OCI-LY1 (cell line): ENCODE measurements around the gene FAM124A.

Source experiments
- H2AFZ ChIP-seq: fragments of 200-600 bp; sonication (generic), shearing (Covaris generic); 2 replicates; pipeline ENCODE4 v1.6.0; 2014; ENCODE audit warnings: antibody characterized with exemption, mild to moderate bottlenecking, low read length
- H3F3A ChIP-seq: fragments of 200-600 bp; sonication (generic), shearing (Covaris generic); 2 replicates; pipeline ENCODE4 v1.6.0; 2014; ENCODE audit warnings: mild to moderate bottlenecking, antibody characterized with exemption, low read length, moderate library complexity; ENCODE audit not compliant: insufficient read depth
- H3K27ac ChIP-seq: fragments of 200-600 bp; sonication (generic); 2 replicates; pipeline ENCODE4 v1.5.1; 2014; ENCODE audit warnings: low read length, mixed run types, mild to moderate bottlenecking, low read depth; ENCODE audit not compliant: poor library complexity, severe bottlenecking
- H3K27me3 ChIP-seq: fragments of 200-600 bp; sonication (generic); 2 replicates; pipeline ENCODE4 v1.6.0; 2014; ENCODE audit warnings: antibody characterized with exemption, mild to moderate bottlenecking, low read length, moderate library complexity; ENCODE audit not compliant: insufficient read depth
- H3K36me3 ChIP-seq: fragments of 200-600 bp; sonication (generic); 2 replicates; pipeline ENCODE4 v1.6.1; 2014; ENCODE audit warnings: mild to moderate bottlenecking, antibody characterized with exemption, low read length, moderate library complexity, mixed read lengths; ENCODE audit not compliant: insufficient read depth
- H3K4me1 ChIP-seq: fragments of 200-600 bp; sonication (generic); 2 replicates; pipeline ENCODE4 v1.5.1; 2014; ENCODE audit warnings: mild to moderate bottlenecking, low read length, moderate library complexity; ENCODE audit not compliant: insufficient read depth, severe bottlenecking
- H3K4me2 ChIP-seq: fragments of 200-600 bp; sonication (generic), shearing (Covaris generic); 2 replicates; pipeline ENCODE4 v1.6.1; 2014; ENCODE audit warnings: low read length
- H3K4me3 ChIP-seq: fragments of 200-600 bp; sonication (generic); 2 replicates; pipeline ENCODE4 v1.5.1; 2014; ENCODE audit warnings: low read length, low read depth, mild to moderate bottlenecking, mixed read lengths; ENCODE audit not compliant: poor library complexity, severe bottlenecking
- H3K79me2 ChIP-seq: fragments of 200-600 bp; shearing (Covaris generic); 2 replicates; pipeline ENCODE4 v1.6.1; 2016; ENCODE audit warnings: mixed run types, low read length, mixed read lengths; ENCODE audit not compliant: insufficient read depth
- H3K9ac ChIP-seq: fragments of 200-600 bp; sonication (generic), shearing (Covaris generic); 2 replicates; pipeline ENCODE4 v1.6.1; 2014; ENCODE audit warnings: mild to moderate bottlenecking, low read length, mixed read lengths
- H3K9me2 ChIP-seq: fragments of 200-600 bp; sonication (generic), shearing (Covaris generic); 2 replicates; pipeline ENCODE4 v1.6.1; 2014; ENCODE audit warnings: low read depth, mild to moderate bottlenecking, low read length, mixed read lengths
- H3K9me3 ChIP-seq: fragments of 200-600 bp; shearing (Covaris generic); 2 replicates; pipeline ENCODE4 v1.6.1; 2014; ENCODE audit warnings: low read length, mixed read lengths
- H4K20me1 ChIP-seq: fragments of 200-600 bp; sonication (generic), shearing (Covaris generic); 2 replicates; pipeline ENCODE4 v1.6.0; 2016; ENCODE audit warnings: mild to moderate bottlenecking, low read length; ENCODE audit not compliant: insufficient read depth
- EZH2 ChIP-seq: fragments of 200-600 bp; sonication (generic), shearing (Covaris generic); IDR thresholded peaks from 2 replicates; pipeline ENCODE4 v1.8.0; 2017; ENCODE audit warnings: borderline replicate concordance, mixed run types, mild to moderate bottlenecking, antibody characterized with exemption, low read length, moderate library complexity, mixed read lengths
- TF ChIP-seq, protein P1 (sequence below): fragments of 200-600 bp; sonication (generic), shearing (Covaris generic); IDR thresholded peaks from 2 replicates; pipeline ENCODE4 v1.5.1; 2017; ENCODE audit warnings: mild to moderate bottlenecking, antibody characterized with exemption, low read length, moderate library complexity, mixed read lengths

The FAM124A gene

DNA sequence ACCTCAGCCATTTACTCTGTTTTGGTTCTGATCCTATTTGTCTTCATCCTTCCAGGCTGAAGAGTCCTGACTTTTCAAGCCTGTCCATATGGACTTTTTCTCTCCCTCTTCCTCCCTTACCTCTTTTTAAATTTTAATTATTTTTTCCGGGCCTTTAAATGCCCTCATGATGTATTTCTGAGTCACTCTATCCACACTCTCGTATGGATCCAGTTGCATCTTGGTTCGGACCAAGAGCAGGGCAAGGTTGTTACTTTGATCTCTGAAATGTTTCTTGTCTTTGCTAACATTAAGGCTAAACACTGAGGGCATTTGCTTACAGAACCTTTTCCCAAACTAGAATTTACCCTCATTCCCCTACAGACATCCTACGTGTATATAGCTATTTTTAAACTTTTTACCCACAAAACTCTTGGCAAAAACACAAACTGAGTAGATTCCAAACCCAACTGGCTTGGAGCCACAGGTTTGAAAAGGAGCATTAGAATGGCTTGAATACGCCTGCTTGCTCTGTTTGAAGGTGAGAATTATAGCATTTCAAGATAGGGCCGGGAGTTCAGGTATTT lies 69.9 kb downstream of the FAM124A start:
- Histone ChIP-seq H3K79me2 (no peaks in the 10 kb centered on the region), H4K20me1 (no peaks in the 10 kb centered on the region), H3K9ac (no peak overlapping the region), H3K9me2 (no peaks in the 10 kb centered on the region), H3K27me3 (no peaks in the 10 kb centered on the region), H3F3A (no peaks in the 10 kb centered on the region), H3K36me3 (no peaks in the 10 kb centered on the region), H2AFZ (no peak overlapping the region), H3K9me3 (no peaks in the 10 kb centered on the region), H3K4me3 (no peak overlapping the region), H3K4me1 (no peaks in the 10 kb centered on the region), H3K27ac (no peak overlapping the region), H3K4me2 (no peak overlapping the region)
- TF ChIP-seq EZH2, result no peak
- TF ChIP-seq, protein P1, sequence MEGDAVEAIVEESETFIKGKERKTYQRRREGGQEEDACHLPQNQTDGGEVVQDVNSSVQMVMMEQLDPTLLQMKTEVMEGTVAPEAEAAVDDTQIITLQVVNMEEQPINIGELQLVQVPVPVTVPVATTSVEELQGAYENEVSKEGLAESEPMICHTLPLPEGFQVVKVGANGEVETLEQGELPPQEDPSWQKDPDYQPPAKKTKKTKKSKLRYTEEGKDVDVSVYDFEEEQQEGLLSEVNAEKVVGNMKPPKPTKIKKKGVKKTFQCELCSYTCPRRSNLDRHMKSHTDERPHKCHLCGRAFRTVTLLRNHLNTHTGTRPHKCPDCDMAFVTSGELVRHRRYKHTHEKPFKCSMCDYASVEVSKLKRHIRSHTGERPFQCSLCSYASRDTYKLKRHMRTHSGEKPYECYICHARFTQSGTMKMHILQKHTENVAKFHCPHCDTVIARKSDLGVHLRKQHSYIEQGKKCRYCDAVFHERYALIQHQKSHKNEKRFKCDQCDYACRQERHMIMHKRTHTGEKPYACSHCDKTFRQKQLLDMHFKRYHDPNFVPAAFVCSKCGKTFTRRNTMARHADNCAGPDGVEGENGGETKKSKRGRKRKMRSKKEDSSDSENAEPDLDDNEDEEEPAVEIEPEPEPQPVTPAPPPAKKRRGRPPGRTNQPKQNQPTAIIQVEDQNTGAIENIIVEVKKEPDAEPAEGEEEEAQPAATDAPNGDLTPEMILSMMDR, result no peak

DNA sequence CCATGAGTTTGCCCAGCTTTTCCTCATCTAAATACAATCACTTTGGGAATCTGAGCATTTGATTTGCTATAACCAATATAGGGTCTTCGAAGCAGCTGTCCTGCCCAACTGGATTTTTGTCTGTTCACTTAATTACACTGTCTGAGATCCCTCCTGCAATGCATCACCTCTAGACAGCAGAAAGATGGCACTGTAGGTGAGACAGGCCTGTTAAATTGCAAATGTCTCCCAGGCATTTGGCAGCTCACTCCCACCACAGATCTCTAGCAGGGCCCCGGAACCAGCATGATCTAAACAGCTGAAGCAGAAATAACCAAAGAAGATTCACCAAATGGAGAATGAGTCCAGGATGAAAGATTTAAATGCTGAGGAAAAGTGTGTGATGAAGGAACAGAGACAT lies 75.4 kb downstream of the FAM124A start:
- Histone ChIP-seq H3K27ac (no peak overlapping the region), H3K27me3 (no peaks in the 10 kb centered on the region), H3K4me1 (no peaks in the 10 kb centered on the region), H2AFZ (no peak overlapping the region), H3K36me3 (no peaks in the 10 kb centered on the region), H3K4me2 (no peak overlapping the region), H3K9me3 (no peaks in the 10 kb centered on the region), H3F3A (no peaks in the 10 kb centered on the region), H3K9ac (no peak overlapping the region), H4K20me1 (no peaks in the 10 kb centered on the region), H3K4me3 (no peak overlapping the region), H3K9me2 (no peaks in the 10 kb centered on the region), H3K79me2 (no peaks in the 10 kb centered on the region)
- no peak for TF ChIP-seq EZH2
- TF ChIP-seq, protein P1, result peak; percentile 26; the same call in 1 of the 2 replicates

DNA sequence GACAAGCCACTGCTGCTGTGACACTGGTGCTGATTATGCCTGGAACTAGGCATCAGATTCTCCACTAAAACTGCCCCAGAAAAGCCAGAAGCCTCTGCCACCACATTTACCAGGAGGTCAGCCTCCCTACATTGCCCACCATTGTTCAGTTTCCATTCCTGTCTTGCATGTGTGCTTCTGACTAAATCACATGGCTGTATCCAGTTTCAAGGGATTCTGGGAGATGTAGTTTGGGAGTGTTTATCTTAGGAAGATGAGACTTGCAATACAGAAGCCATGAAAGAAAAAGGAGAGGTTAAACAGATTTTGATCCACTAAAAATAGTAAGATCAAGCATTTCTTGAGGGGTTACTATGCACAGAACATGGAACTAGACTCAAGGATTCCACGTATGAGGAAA lies 76.6 kb downstream of the FAM124A start:
- Histone ChIP-seq H3K36me3 (no peaks in the 10 kb centered on the region), H3F3A (no peaks in the 10 kb centered on the region), H3K79me2 (no peaks in the 10 kb centered on the region), H3K9ac (no peak overlapping the region), H3K4me1 (no peaks in the 10 kb centered on the region), H3K4me3 (no peak overlapping the region), H3K27ac (no peak overlapping the region), H3K27me3 (no peaks in the 10 kb centered on the region), H3K9me2 (no peaks in the 10 kb centered on the region), H3K9me3 (no peaks in the 10 kb centered on the region), H4K20me1 (no peaks in the 10 kb centered on the region), H3K4me2 (no peak overlapping the region), H2AFZ (no peak overlapping the region)
- TF ChIP-seq, protein P1, result no peak
- TF ChIP-seq EZH2, result no peak
